ENCODE measurements around the gene OTOP3.
"Not testable (repeated sequence)": the region's sequence is repeated elsewhere in the genome, so short reads cannot be mapped to it uniquely, and the experiment has no call there.

OTOP3 gene

GRCh38 chr17:74935585-74936469, at the start of gene OTOP3:
Gene OTOP3, plus strand, starts transcription at chr17:74935898. Its CDS starts 24 bp downstream, at chr17:74935922.
- DNase-seq: peak; percentile 72

- DNase-seq: no peak
Observed at GRCh38 chr17:74888469-74888868, 47.2 kb upstream of the OTOP3 start.

GRCh38 chr17:74890554-74890953, 45.1 kb upstream of the OTOP3 start:
- no peak for DNase-seq

- no peak for DNase-seq
Observed at GRCh38 chr17:74892013-74892841, 43.5 kb upstream of the OTOP3 start.

GRCh38 chr17:74892974-74893911, 42.5 kb upstream of the OTOP3 start, which contains the start of gene FADS6:
Gene FADS6, minus strand, starts transcription at chr17:74893633. Its CDS starts 38 bp downstream, at chr17:74893595.
- DNase-seq: no peak

GRCh38 chr17:74893936-74894671, 41.6 kb upstream of the OTOP3 start:
- no peak for DNase-seq

GRCh38 chr17:74898376-74898946, 37.2 kb upstream of the OTOP3 start:
- DNase-seq: no peak

GRCh38 chr17:74900208-74900607, 35.5 kb upstream of the OTOP3 start:
- no peak for DNase-seq

- DNase-seq: no peak
Observed at GRCh38 chr17:74901353-74902135, 34.2 kb upstream of the OTOP3 start.

GRCh38 chr17:74903034-74903433, 32.7 kb upstream of the OTOP3 start:
- DNase-seq: no peak

GRCh38 chr17:74903671-74904070, 32.0 kb upstream of the OTOP3 start:
- DNase-seq: no peak

GRCh38 chr17:74904687-74905409, 30.9 kb upstream of the OTOP3 start:
- DNase-seq: no peak

- DNase-seq: not testable (repeated sequence)
Observed at GRCh38 chr17:74906214-74906793, 29.4 kb upstream of the OTOP3 start.

GRCh38 chr17:74907012-74907411, 28.7 kb upstream of the OTOP3 start:
- no peak for DNase-seq

GRCh38 chr17:74909097-74909496, 26.6 kb upstream of the OTOP3 start:
- DNase-seq: not testable (repeated sequence)

- not testable (repeated sequence) for DNase-seq
Observed at GRCh38 chr17:74911423-74911822, 24.3 kb upstream of the OTOP3 start.

GRCh38 chr17:74916136-74916850, 19.4 kb upstream of the OTOP3 start:
- DNase-seq: no peak

GRCh38 chr17:74916851-74917199, 18.9 kb upstream of the OTOP3 start:
- no peak for DNase-seq

- DNase-seq: no peak
Observed at GRCh38 chr17:74917430-74917829, 18.3 kb upstream of the OTOP3 start.

All from NCI-H774 (cell line).